ENCODE data around the gene CCNA1.

DNA sequence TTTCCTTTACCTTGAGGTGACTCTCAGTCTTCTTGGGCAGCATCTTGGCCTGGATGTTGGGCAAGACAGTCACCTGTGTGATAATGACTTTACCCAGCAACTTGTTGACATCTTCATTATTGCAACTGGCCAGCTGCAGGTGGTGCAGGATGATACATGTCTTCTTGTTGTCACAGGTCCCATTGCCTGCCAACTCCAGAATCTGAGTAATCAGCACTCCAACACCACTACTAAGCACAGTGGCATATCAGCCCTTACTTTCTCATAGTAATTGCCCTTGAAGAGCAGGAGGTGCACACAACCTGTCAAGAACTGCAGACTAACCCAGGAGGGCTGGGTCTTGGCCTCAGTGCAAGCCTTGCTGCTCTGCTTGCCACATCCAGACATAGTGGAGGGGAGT is 57.8 kb downstream of the CCNA1 start:
- TF ChIP-seq, protein P1, sequence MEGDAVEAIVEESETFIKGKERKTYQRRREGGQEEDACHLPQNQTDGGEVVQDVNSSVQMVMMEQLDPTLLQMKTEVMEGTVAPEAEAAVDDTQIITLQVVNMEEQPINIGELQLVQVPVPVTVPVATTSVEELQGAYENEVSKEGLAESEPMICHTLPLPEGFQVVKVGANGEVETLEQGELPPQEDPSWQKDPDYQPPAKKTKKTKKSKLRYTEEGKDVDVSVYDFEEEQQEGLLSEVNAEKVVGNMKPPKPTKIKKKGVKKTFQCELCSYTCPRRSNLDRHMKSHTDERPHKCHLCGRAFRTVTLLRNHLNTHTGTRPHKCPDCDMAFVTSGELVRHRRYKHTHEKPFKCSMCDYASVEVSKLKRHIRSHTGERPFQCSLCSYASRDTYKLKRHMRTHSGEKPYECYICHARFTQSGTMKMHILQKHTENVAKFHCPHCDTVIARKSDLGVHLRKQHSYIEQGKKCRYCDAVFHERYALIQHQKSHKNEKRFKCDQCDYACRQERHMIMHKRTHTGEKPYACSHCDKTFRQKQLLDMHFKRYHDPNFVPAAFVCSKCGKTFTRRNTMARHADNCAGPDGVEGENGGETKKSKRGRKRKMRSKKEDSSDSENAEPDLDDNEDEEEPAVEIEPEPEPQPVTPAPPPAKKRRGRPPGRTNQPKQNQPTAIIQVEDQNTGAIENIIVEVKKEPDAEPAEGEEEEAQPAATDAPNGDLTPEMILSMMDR (IDR thresholded peaks at IDR 0.05; ENCODE audit: poor library complexity, severe bottlenecking) = no peak
- TF ChIP-seq, protein P2, sequence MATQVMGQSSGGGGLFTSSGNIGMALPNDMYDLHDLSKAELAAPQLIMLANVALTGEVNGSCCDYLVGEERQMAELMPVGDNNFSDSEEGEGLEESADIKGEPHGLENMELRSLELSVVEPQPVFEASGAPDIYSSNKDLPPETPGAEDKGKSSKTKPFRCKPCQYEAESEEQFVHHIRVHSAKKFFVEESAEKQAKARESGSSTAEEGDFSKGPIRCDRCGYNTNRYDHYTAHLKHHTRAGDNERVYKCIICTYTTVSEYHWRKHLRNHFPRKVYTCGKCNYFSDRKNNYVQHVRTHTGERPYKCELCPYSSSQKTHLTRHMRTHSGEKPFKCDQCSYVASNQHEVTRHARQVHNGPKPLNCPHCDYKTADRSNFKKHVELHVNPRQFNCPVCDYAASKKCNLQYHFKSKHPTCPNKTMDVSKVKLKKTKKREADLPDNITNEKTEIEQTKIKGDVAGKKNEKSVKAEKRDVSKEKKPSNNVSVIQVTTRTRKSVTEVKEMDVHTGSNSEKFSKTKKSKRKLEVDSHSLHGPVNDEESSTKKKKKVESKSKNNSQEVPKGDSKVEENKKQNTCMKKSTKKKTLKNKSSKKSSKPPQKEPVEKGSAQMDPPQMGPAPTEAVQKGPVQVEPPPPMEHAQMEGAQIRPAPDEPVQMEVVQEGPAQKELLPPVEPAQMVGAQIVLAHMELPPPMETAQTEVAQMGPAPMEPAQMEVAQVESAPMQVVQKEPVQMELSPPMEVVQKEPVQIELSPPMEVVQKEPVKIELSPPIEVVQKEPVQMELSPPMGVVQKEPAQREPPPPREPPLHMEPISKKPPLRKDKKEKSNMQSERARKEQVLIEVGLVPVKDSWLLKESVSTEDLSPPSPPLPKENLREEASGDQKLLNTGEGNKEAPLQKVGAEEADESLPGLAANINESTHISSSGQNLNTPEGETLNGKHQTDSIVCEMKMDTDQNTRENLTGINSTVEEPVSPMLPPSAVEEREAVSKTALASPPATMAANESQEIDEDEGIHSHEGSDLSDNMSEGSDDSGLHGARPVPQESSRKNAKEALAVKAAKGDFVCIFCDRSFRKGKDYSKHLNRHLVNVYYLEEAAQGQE (IDR thresholded peaks at IDR 0.05; ENCODE audit: borderline replicate concordance) = no peak
- TF ChIP-seq SMC3 (conservative IDR thresholded peaks at IDR 0.05; ENCODE audit: poor library complexity) = no peak
- TF ChIP-seq POLR2AphosphoS5 (IDR thresholded peaks at IDR 0.05) = no peak
- no peak for TF ChIP-seq RAD21 (conservative IDR thresholded peaks at IDR 0.05)
- no peak for TF ChIP-seq EZH2 (IDR thresholded peaks at IDR 0.05; ENCODE audit: borderline replicate concordance, insufficient read depth, low read length, poor library complexity, severe bottlenecking)
- no peak for TF ChIP-seq EP300 (conservative IDR thresholded peaks at IDR 0.05; ENCODE audit: poor library complexity, severe bottlenecking)

All from neural cell (in vitro differentiated cells).